EL (cell line): ENCODE data around the gene ZP1.
"Not testable (repeated sequence)": the region's sequence is repeated elsewhere in the genome, so short reads cannot be mapped to it uniquely, and the experiment has no call there.

Experiments used
- DNase-seq: peaks from one replicate; pipeline ENCODE4 v3.0.0-alpha.2; 2016

ZP1 gene

GRCh38 chr11:60878245-60879101 lies 11.1 kb downstream of the ZP1 start:
- DNase-seq, result no peak

GRCh38 chr11:60879104-60879503 lies 11.8 kb downstream of the ZP1 start:
- DNase-seq, result no peak

DNA sequence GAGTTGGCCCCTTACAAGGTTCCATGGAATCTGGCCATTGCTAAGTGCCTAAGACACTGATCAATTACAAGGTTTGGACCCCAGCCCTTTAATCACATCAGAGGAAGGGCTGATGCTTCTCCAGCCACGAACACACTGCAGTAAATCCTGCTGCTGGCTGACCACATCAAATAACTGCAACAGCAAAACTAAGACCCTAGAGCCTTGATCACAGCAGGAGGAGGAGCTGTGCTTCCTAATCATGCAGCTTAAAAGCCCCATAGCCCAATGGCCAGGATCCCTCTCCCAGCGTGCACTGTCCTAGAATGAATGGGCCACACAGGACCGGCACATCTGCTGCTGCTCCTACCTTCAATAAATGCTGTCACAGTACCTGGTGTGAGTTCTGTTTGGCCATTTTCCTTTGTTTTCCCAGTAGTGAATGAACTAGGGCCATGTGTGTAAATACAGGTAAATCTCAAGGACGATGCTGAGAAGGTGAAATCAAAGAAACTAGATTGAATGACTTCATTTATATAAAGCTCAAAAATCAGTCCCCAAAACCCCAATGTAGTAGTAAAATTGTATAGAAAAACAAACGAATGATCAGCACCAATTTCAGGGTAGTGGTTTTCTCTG lies 12.7 kb downstream of the ZP1 start:
- DNase-seq, result no peak

- DNase-seq, result no peak
These were observed 13.4 kb downstream of the ZP1 start for GRCh38 chr11:60880643-60881282.

- DNase-seq, result peak; percentile 53
These were observed 20.2 kb downstream of the ZP1 start for GRCh38 chr11:60887556-60887955.

- DNase-seq, result no peak
These were observed 22.5 kb downstream of the ZP1 start for GRCh38 chr11:60889869-60890311.

DNA sequence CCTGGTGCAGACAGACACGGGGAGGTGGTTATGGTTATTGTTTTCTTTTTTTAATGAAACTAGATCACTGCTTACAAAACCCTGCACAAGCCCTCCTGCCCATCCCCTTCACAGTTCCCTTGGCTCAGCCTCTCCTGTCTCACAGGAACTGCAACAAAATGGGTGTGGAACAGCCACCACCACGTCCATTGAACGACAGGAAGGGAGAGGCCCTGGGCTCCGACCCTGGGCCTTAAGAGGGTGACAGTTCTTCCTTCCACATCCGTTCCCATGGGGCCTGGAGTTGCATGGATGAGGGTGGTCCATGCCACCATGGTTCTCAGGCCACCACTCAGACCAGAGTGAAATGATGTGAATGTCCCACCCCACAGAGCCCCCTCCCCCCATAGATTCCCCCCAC lies 23.4 kb downstream of the ZP1 start:
- no peak for DNase-seq

- no peak for DNase-seq
These were observed 23.9 kb downstream of the ZP1 start for GRCh38 chr11:60891103-60891741.

DNA sequence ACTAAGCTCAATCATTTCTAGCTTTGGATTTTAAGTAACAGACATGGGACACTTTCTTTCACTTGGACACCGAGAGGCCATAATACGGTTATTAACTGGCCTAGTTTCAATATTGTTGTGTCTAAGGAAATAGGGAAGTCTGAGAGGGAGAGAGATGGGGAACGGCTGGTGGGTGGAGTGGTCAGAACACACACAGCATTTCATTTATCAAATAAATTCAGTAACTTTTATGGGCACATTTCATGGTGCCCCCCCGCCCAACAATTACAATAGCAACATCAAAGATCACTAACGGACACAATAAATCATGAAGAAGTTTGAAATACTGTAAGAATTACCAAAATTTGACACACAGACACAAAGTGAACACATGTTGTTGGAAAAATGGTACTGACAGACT lies 28.3 kb downstream of the ZP1 start:
- DNase-seq, result no peak

DNA sequence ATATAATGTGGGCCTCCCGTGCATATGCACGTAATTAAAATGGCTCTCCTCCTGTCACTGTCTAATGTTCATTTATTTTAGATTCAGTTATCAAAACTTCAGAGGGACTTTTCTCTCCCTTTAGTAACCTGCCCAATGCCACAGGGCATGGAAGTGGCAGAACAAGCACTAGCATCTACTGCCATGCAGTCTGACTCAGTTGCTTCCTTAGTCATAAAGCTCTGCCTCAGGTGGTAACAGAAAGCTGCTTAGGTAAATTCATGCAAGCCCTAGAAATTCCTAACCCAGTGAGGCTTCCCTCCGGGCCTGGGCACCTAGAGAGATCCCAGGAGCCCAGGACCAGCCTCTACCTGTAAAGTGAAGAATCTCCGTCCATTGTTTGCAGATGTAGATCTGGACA lies 30.2 kb downstream of the ZP1 start:
- no peak for DNase-seq

DNA sequence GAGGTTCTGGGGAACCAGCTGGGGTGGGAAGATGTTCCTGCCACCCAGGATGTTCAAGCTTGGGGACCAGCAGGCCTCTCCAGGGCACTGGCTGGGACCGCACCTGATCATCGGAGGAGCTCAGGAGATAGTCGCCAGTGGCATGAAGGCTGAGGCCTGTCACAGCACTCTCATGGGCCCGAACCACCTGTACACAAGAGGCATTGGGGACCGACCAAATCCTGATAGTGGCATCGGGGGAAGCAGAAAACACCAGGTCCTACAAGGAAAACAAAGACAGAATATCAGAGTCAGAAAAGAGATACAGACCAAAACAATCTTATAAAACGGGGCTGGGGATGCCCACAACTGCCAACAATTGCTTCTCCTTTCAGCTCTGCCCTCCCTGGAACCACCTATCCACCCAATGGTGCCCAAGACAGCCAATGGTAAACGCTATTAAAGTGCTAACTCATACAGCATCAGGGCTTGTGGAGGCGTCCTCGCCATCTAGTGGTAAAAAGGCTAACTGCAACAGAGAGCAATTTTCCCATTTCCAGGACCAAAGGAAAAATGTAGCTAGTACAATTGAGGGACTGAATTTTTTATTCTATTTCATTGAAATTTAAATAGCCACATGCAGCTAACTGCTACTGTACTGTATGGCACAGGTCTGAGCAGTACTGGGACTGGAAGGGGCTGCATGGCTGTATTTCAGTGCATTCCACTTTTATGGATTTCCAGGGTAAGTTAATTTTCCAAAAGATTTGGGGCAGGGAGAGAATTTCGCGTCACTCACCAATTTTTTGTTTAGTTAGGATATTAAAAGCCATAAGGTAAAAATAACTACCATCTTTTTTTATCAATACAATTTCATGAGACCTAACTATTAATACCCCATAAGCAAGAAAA lies 31.9 kb downstream of the ZP1 start:
- DNase-seq, result peak; percentile 61

- DNase-seq, result no peak
These were observed 32.6 kb downstream of the ZP1 start for GRCh38 chr11:60899977-60900376.

GRCh38 chr11:60900673-60901404 lies 33.5 kb downstream of the ZP1 start:
- DNase-seq, result no peak

GRCh38 chr11:60902625-60903024 lies 35.3 kb downstream of the ZP1 start:
- DNase-seq, result no peak

DNA sequence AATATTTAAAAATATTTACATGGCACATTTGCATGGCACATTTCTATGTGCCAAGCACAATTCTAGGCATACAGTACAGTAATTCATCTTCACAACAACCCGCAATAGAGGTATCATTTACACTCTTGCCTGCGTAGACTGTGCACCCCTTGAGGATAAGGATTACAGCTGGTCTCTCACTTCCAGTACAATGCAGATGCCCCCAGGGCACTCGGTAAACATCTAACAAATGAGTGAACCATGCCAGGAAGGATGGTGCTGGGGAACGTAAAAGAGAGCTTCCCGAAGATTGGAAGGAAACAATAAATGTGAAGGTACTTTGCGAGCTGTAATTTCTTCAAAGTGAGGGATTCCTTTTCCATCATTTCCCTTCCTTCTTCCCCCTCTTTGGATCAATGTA lies 37.7 kb downstream of the ZP1 start:
- peak; percentile 44 for DNase-seq

DNA sequence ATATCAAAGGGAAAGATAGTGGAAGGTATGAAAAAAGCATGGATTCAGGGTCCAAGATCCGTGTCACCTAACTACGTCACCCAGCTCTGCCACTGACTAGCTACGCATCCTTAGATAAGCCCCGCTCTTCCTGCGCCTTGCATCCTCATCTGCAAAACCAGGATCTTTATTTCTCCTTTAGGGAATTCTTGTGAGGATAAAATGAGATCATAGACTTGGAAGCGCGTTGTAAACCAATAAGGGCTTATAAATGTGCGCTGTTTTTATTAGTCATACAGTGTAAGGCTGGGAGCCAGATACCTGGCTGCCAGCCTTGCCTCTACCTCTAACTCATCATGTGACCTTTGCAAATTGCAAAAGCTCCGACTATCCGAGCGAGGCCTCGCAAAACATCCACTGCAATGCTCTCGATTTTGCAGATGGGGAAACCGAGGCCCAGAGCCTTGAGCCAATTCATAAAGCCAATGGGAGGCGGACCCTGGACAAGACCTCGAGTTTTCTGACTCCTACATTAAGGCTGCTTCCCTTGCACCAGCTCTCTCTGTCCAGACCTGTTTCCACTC lies 38.3 kb downstream of the ZP1 start:
- peak; percentile 68 for DNase-seq

GRCh38 chr11:60906132-60906972 lies 39.0 kb downstream of the ZP1 start, which contains the start of gene PRPF19:
Gene PRPF19 (minus strand): TSS chr11:60906585. CDS start chr11:60906382, 203 bp downstream.
- peak; percentile 97 for DNase-seq

DNA sequence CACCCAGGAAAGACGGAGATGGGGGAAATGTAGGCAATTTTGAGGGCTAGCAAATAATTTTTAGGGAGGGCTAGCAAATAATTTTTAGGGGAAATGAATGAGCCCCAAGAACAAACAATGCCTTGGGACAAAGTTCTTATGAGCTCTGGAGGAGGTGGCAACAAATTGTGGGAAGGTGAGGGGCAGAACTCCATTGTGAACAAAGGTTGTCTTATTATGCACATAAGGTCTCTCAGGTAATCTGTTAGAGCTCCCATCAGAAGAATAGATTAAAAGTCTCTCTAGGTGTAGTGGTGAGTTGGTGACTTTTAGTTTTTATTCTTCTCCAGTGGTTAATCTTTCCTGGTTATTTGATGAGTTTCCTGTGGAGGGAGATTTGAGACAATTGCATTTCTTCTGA lies 41.5 kb downstream of the ZP1 start:
- no peak for DNase-seq

DNA sequence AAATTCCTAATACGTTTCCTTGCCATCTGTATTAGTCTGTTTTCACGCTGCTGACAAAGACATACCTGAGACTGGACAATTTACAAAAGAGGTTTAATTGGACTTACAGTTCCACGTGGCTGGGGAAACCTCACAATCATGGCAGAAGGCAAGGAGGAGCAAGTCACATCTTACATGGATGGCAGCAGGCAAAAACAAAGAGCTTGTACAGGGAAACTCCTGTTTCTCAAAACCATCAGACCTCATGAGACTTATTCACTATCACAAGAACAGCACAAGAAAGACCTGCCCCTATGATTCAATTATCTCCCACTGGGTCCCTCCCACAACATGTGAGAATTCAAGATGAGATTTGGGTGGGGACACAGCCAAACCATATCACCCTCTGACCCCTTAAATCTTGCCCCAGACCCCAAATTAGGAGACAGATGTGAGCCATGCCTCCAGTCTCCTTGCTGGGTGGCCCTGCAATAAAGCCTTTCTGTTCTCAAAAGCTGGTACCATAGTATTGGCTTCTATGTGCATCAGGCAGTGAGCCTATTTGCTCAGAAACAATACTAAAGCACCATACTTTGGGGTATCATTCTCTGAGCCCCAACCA lies 42.4 kb downstream of the ZP1 start:
- DNase-seq, result not testable (repeated sequence)

DNA sequence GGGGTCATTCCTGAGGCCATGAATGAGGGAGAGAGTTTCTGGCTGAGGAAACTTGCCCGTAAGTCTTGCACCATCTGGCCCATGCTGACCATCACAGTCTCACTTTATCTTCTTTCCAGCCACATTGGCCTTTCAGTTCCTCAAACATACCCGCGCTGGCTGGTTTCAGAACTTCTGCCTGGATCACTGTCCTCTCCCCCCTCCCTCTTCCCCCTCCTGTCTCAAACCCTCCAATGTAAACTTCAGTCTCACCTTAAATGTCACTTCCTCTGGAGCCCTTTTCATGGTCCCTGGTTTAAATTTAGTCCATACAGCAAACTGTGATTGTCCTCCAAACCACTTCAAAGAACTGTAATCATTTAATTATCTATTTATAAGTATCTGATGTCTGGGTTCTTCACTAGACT lies 42.9 kb downstream of the ZP1 start:
- no peak for DNase-seq
